SU-DHL-6 (cell line): ENCODE measurements around the gene IL6R.

Experiments used
- EZH2phosphoT487 ChIP-seq: fragments of 200-600 bp; sonication (generic), shearing (Covaris generic); conservative IDR thresholded peaks from 2 replicates; pipeline ENCODE4 v1.6.1; 2018; ENCODE audit warnings: mild to moderate bottlenecking, antibody characterized with exemption, low read length, moderate library complexity, mixed read lengths
- TF ChIP-seq, protein P1 (sequence below): fragments of 200-600 bp; sonication (generic); IDR thresholded peaks from one replicate; pipeline ENCODE4 v1.5.1; 2017; ENCODE audit warnings: antibody characterized with exemption, mild to moderate bottlenecking, low read length, moderate library complexity; ENCODE audit not compliant: insufficient read depth, poor library complexity, severe bottlenecking

DNA sequence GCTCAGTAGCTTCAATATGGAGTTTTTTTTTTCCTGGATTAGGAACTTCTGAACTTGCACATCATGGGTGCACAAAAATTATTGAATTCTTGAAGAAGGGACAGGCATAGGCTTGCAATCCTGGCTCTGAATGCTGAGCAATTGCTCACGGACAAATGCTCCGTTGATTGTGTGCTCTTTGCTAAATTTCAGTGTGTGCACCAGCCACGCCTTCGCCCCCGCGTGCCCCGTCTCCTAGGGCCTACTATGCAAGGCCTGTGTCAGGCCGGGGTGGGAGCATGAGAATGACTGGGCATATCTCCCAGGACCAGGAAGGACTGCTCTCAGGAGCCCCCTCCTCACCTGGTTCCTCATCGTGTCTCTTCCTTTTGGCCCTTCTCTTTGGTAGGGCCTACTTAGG is 17.4 kb downstream of the IL6R start:
- TF ChIP-seq, protein P1, sequence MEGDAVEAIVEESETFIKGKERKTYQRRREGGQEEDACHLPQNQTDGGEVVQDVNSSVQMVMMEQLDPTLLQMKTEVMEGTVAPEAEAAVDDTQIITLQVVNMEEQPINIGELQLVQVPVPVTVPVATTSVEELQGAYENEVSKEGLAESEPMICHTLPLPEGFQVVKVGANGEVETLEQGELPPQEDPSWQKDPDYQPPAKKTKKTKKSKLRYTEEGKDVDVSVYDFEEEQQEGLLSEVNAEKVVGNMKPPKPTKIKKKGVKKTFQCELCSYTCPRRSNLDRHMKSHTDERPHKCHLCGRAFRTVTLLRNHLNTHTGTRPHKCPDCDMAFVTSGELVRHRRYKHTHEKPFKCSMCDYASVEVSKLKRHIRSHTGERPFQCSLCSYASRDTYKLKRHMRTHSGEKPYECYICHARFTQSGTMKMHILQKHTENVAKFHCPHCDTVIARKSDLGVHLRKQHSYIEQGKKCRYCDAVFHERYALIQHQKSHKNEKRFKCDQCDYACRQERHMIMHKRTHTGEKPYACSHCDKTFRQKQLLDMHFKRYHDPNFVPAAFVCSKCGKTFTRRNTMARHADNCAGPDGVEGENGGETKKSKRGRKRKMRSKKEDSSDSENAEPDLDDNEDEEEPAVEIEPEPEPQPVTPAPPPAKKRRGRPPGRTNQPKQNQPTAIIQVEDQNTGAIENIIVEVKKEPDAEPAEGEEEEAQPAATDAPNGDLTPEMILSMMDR: no peak
- TF ChIP-seq EZH2phosphoT487: no peak
